ENCODE results near the gene CYP2U1.

CYP2U1 gene

DNA sequence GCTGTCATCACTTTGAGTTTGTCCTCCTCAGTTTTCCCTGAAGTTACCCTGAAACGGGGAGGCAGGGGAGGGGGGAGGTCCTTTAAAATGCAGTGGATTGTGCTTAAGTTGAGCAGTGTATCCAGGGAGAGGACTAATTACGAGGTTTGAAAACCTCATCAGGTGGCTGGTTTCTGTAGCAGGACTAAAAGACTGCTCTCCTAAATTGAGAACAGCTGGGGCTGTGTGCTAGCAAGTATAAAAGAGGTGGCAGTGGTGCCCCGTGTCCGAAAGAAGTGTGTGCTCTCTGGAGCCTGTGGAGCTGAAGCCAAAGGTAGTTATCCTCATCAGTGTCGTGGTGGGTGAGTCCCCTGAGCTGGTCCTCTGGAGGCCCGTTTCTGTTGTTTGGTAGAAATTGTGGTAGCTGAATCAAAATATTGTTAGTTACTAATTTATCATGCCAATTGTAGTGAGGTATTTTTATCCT is 37.2 kb upstream of the CYP2U1 start:
- TF ChIP-seq, protein P1, sequence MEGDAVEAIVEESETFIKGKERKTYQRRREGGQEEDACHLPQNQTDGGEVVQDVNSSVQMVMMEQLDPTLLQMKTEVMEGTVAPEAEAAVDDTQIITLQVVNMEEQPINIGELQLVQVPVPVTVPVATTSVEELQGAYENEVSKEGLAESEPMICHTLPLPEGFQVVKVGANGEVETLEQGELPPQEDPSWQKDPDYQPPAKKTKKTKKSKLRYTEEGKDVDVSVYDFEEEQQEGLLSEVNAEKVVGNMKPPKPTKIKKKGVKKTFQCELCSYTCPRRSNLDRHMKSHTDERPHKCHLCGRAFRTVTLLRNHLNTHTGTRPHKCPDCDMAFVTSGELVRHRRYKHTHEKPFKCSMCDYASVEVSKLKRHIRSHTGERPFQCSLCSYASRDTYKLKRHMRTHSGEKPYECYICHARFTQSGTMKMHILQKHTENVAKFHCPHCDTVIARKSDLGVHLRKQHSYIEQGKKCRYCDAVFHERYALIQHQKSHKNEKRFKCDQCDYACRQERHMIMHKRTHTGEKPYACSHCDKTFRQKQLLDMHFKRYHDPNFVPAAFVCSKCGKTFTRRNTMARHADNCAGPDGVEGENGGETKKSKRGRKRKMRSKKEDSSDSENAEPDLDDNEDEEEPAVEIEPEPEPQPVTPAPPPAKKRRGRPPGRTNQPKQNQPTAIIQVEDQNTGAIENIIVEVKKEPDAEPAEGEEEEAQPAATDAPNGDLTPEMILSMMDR (IDR thresholded peaks at IDR 0.05; ENCODE audit: extremely low read depth, insufficient read depth, missing control alignments), result no peak
- in situ Hi-C loops (cut with MboI; ENCODE audit: low pct_unique_long_range_greater_than_20kb, low sequenced_read_pairs, unreplicated experiment), result no loop called here
- no peak for DNase-seq (ENCODE audit: low spot score)

DNA sequence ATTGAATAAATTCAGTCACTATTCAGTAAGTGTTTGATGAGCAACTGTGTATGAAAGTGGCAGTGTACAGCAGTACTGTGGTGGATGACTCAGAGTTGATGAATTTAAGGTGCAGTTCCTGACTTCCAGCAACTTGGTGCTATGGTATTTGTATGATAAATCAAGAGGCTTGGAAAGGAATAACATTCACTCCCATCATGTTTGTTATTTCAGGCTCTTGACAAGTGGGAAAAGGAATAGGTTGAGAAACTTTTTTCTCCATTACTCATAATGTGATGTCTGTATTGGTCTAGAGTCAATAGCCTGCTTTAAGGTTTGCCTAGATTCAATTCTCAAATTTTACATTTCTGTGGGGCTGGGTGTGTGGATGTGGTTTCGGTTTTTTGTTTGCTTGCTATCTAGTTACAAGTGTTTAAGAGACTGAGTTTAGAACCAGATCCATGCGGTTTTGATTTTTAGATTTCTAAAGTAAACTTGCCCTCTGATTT is 35.1 kb upstream of the CYP2U1 start:
- TF ChIP-seq, protein P1 (IDR thresholded peaks at IDR 0.05; ENCODE audit: extremely low read depth, insufficient read depth, missing control alignments), result no peak
- in situ Hi-C loops (cut with MboI; ENCODE audit: low pct_unique_long_range_greater_than_20kb, low sequenced_read_pairs, unreplicated experiment), result no loop called here
- DNase-seq (ENCODE audit: low spot score), result no peak

DNA sequence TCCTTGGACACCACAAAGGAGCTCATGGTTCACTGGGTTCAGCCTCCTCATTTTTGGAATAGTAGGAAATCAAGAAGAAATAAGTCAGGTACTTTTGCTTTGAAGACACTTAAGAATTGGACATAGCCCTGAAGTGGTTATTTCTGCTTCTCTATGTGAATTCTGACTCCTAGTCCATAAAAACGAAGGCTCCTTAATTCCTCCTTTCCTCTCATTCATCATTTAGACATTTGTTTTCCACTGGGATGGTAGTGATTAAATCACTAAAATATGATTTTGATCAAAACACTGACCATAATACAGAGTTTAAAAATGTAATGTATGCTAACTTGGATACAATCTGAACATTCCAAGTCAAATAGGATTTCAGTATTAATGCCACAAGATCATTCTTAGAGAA is 34.7 kb upstream of the CYP2U1 start:
- TF ChIP-seq, protein P1 (IDR thresholded peaks at IDR 0.05; ENCODE audit: extremely low read depth, insufficient read depth, missing control alignments), result no peak
- DNase-seq (ENCODE audit: low spot score), result no peak
- in situ Hi-C loops (cut with MboI; ENCODE audit: low pct_unique_long_range_greater_than_20kb, low sequenced_read_pairs, unreplicated experiment), result no loop called here

DNA sequence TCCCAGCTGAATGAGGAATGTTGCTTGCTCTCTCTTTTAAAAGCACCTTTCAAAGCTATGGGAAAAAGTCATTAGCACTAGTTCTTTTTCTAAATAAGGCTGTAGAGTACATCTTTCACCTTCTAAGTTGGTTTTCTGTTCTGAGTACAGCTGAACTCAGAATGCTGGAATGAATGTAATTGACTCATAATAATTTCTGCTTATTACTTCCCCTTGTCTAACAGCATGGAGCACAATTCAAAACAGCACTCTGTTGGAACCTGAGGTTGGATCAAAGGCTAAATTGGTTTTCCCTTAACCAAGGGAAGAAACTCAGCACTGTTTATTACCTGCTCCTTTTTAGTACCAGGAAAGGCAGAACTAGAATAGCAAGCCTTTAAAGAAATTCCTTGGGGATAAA is 33.5 kb upstream of the CYP2U1 start:
- TF ChIP-seq, protein P1 (IDR thresholded peaks at IDR 0.05; ENCODE audit: extremely low read depth, insufficient read depth, missing control alignments), result no peak
- DNase-seq (ENCODE audit: low spot score), result no peak
- in situ Hi-C loops (cut with MboI; ENCODE audit: low pct_unique_long_range_greater_than_20kb, low sequenced_read_pairs, unreplicated experiment), result no loop called here

DNA sequence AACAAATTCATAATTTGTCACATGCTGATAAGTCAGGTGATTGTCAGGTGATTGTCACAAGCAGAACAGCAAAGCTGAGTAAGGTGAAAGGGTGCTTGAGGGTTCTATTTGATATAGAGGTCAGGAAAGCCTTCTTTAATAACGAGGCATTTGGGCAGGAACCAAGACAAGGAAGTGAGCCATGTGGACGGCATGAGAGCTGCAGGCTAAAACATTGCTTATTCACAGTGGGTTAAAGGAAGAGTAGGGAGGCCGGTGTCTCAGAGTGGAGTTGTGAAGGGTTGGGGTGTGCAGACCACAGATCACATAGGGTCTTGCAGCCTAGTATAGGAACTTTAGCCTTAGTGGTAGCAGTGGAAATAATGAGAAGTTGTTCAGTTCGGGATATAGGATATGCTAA is 31.3 kb upstream of the CYP2U1 start:
- TF ChIP-seq, protein P1 (IDR thresholded peaks at IDR 0.05; ENCODE audit: extremely low read depth, insufficient read depth, missing control alignments), result no peak
- DNase-seq (ENCODE audit: low spot score), result no peak
- in situ Hi-C loops (cut with MboI; ENCODE audit: low pct_unique_long_range_greater_than_20kb, low sequenced_read_pairs, unreplicated experiment), result loop anchor here (25.0 kb wide), 1 partner anchor 138 kb away; no protein-coding TSS in a partner anchor

DNA sequence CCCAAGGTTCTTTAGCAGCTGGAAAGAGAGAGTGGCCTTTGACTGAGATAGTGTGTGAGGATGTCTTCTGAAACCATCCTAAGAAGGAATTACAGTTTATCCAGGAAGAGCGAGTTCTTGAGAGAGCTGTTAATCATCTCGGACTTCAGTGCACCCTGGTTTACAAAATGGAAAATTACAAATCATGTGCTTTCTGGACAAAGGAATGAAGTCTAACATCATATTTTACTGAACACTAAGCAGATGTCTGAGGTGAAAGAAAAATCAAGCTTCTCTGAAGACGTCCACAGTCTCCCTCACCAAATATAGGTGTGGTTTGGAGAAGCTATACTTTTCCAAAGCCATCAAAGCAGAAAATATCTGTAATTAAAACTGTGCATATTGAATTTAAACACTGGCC is 30.8 kb upstream of the CYP2U1 start:
- no peak for DNase-seq (ENCODE audit: low spot score)
- TF ChIP-seq, protein P1 (IDR thresholded peaks at IDR 0.05; ENCODE audit: extremely low read depth, insufficient read depth, missing control alignments), result no peak
- in situ Hi-C loops (cut with MboI; ENCODE audit: low pct_unique_long_range_greater_than_20kb, low sequenced_read_pairs, unreplicated experiment), result loop anchor here (25.0 kb wide), 1 partner anchor 138 kb away; no protein-coding TSS in a partner anchor

All from GM13977 (cell line).